Measurements from ENCODE around the gene USP3. TPM values are rescaled to one million over a fixed set of nuclear protein-coding genes. Genes with fewer than 3 reads are reported as not detected.

USP3 gene
- polyA plus RNA-seq, 1 of the 3 experiments (the other 2 are of a cell fraction): 9.3 TPM

- H3K79me2 ChIP-seq (ENCODE audit: insufficient read depth): peaks cover 30% of the 10 kb centered on the region
- TF ChIP-seq GATA2 (CRISPR knock-in tag; IDR thresholded peaks at IDR 0.05) (no peak), SMC3 (IDR thresholded peaks at IDR 0.05; ENCODE audit: low read depth, low read length) (no peak), TCF12 (IDR thresholded peaks at IDR 0.05) (no peak), EP300 (IDR thresholded peaks at IDR 0.05; ENCODE audit: borderline replicate concordance in 1 of 2, low read depth in 1 of 2, low read length in 1 of 2) (no peak)
- CTCF ChIA-PET: interaction anchor here (0.6 to 2.6 kb wide), 8 partner anchors 8 to 97 kb away, joined by 3 to 10 read pairs (median 4); no protein-coding TSS in a partner anchor
- no peaks in the 10 kb centered on the region for H3K27me3 ChIP-seq (ENCODE audit: insufficient read depth)
- H3K9me3 ChIP-seq: no peaks in the 10 kb centered on the region
- H3K4me3 ChIP-seq (ENCODE audit: low read depth in 2 of 2, low read length in 1 of 2): peak overlapping the region; percentile 62 to 72; a peak in 3 of 4 replicates
- peak overlapping the region; percentile 90; the same call in 1 of the 2 replicates for H3K9ac ChIP-seq
- H3K4me2 ChIP-seq: peak overlapping the region; percentile 95
- no peak for DNase-seq
- peaks cover 14% of the 10 kb centered on the region for H3F3A ChIP-seq (replicated peaks; ENCODE audit: insufficient read depth)
- H3K36me3 ChIP-seq (replicated peaks in 1 of 2; ENCODE audit: control insufficient read depth in 1 of 2, insufficient read depth in 2 of 2, low read length in 1 of 2): no peaks in the 10 kb centered on the region
- peaks cover 20 to 22% of the 10 kb centered on the region in 2 experiments; a peak in 3 of 4 replicates for H3K4me1 ChIP-seq (ENCODE audit: control insufficient read depth in 1 of 2, insufficient read depth in 2 of 2, low read depth in 1 of 2, low read length in 1 of 2)
- POLR2A ChIA-PET: no interaction called here
- peaks cover 21% of the 10 kb centered on the region for H4K20me1 ChIP-seq (ENCODE audit: insufficient read depth)
- H2AFZ ChIP-seq (ENCODE audit: low read depth): peak overlapping the region; percentile 89; the same call in 1 of the 2 replicates
- H3K9me2 ChIP-seq: no peaks in the 10 kb centered on the region
- 82% methylated on average over 34 of the region's 34 CpGs for WGBS (ENCODE audit: low lambda C conversion rate)
- peak overlapping the region in 1 of 2 experiments; percentile 93; a peak in 2 of 4 replicates for H3K27ac ChIP-seq (ENCODE audit: low read depth in 2 of 2, low read length in 1 of 2)
Observed at GRCh38 chr15:63502843-63503738, 1.3 kb upstream of the USP3 start.

GRCh38 chr15:63503739-63504246 lies 600 bp upstream of the USP3 start:
- Histone ChIP-seq H3K9me3 (no peaks in the 10 kb centered on the region), H3K27ac (ENCODE audit: low read depth in 2 of 2, low read length in 1 of 2) (peak overlapping the region; percentile 68 to 93), H2AFZ (ENCODE audit: low read depth) (peak overlapping the region; percentile 89; the same call in 1 of the 2 replicates), H3K36me3 (replicated peaks in 1 of 2; ENCODE audit: control insufficient read depth in 1 of 2, insufficient read depth in 2 of 2, low read length in 1 of 2) (no peaks in the 10 kb centered on the region), H3K79me2 (ENCODE audit: insufficient read depth) (peaks cover 38% of the 10 kb centered on the region), H3F3A (replicated peaks; ENCODE audit: insufficient read depth) (peaks cover 14% of the 10 kb centered on the region), H3K27me3 (ENCODE audit: insufficient read depth) (no peaks in the 10 kb centered on the region), H3K4me2 (peak overlapping the region; percentile 95), H3K9ac (peak overlapping the region; percentile 90), H3K4me1 (ENCODE audit: control insufficient read depth in 1 of 2, insufficient read depth in 2 of 2, low read depth in 1 of 2, low read length in 1 of 2) (peaks cover 22 to 23% of the 10 kb centered on the region in 2 experiments; a peak in 3 of 4 replicates), H4K20me1 (ENCODE audit: insufficient read depth) (peaks cover 27% of the 10 kb centered on the region), H3K9me2 (no peaks in the 10 kb centered on the region), H3K4me3 (ENCODE audit: low read depth in 2 of 2, low read length in 1 of 2) (peak overlapping the region; percentile 62 to 72)
- TF ChIP-seq RFX5 (IDR thresholded peaks at IDR 0.05; ENCODE audit: low read length): no peak
- TF ChIP-seq NRF1 (IDR thresholded peaks at IDR 0.05; ENCODE audit: low read depth, low read length): no peak
- TF ChIP-seq TEAD4 (IDR thresholded peaks at IDR 0.05; ENCODE audit: borderline replicate concordance, insufficient read depth): no peak
- TF ChIP-seq FOSL2 (IDR thresholded peaks at IDR 0.05; ENCODE audit: borderline replicate concordance, low read depth): peak; percentile 27; the same call in 1 of the 2 replicates
- peak; percentile 30; the same call in 1 of the 2 replicates for TF ChIP-seq MXI1 (IDR thresholded peaks at IDR 0.05; ENCODE audit: low read depth, low read length)
- TF ChIP-seq MAX (IDR thresholded peaks at IDR 0.05; ENCODE audit: low read depth): peak; percentile 72
- ChIA-PET POLR2A (no interaction called here), CTCF (interaction anchor here (1.0 to 2.6 kb wide), 7 partner anchors 11 to 97 kb away, joined by 3 to 10 read pairs (median 4); no protein-coding TSS in a partner anchor)
- DNase-seq: peak; percentile 44
- WGBS (ENCODE audit: low lambda C conversion rate): 9% methylated on average over 16 of the region's 28 CpGs

Measured in SK-N-SH (cell line).